Endometrial microvascular endothelial cells (primary cell): ENCODE results near the gene ETV3. TPM values are rescaled to one million over a fixed set of nuclear protein-coding genes. Genes with fewer than 3 reads are reported as not detected.

Source experiments
- in situ Hi-C: cut with HindIII; loops from 2 replicates; pipeline ENCODE4 v1.10.0; 2017; ENCODE audit warnings: low sequenced_read_pairs, low pct_unique_long_range_greater_than_20kb; ENCODE audit errors: inconsistent ontology term
- total RNA-seq: library from RNA; depleted of rRNA; stranded (reverse); fragments of >200 nt; gene quantifications from one replicate; pipeline ENCODE4 v1.2.3, GENCODE V29; 2015; ENCODE audit errors: inconsistent ontology term

The ETV3 gene
- total RNA-seq, 1 donor from 2014 or later = 7.4 TPM

- in situ Hi-C loops = no loop called here
These were observed 21.5 kb downstream of the ETV3 start for GRCh38 chr1:157116737-157117103.

- in situ Hi-C loops = no loop called here
These were observed 22.1 kb downstream of the ETV3 start for GRCh38 chr1:157115851-157116736.

- in situ Hi-C loops = no loop called here
These were observed 22.8 kb downstream of the ETV3 start for GRCh38 chr1:157115429-157115838.

- in situ Hi-C loops = no loop called here
These were observed 23.7 kb downstream of the ETV3 start for GRCh38 chr1:157114183-157115121.

GRCh38 chr1:157113631-157114030, 24.6 kb downstream of the ETV3 start:
- in situ Hi-C loops = no loop called here

- in situ Hi-C loops = no loop called here
These were observed 25.1 kb downstream of the ETV3 start for GRCh38 chr1:157113106-157113505.

- in situ Hi-C loops = no loop called here
These were observed 25.9 kb downstream of the ETV3 start for GRCh38 chr1:157112186-157112867.

- in situ Hi-C loops = no loop called here
These were observed 26.6 kb downstream of the ETV3 start for GRCh38 chr1:157111396-157112165.

- in situ Hi-C loops = no loop called here
These were observed 27.5 kb downstream of the ETV3 start for GRCh38 chr1:157110686-157111085.

- in situ Hi-C loops = no loop called here
These were observed 28.2 kb downstream of the ETV3 start for GRCh38 chr1:157110003-157110402.

- in situ Hi-C loops = no loop called here
These were observed 29.7 kb downstream of the ETV3 start for GRCh38 chr1:157108448-157108847.

- in situ Hi-C loops = no loop called here
These were observed 30.5 kb downstream of the ETV3 start for GRCh38 chr1:157107702-157108101.

GRCh38 chr1:157106813-157107189, 31.4 kb downstream of the ETV3 start:
- in situ Hi-C loops = no loop called here

- in situ Hi-C loops = no loop called here
These were observed 32.0 kb downstream of the ETV3 start for GRCh38 chr1:157105988-157106812.

- in situ Hi-C loops = no loop called here
These were observed 32.8 kb downstream of the ETV3 start for GRCh38 chr1:157105298-157105987.

- in situ Hi-C loops = no loop called here
These were observed 33.4 kb downstream of the ETV3 start for GRCh38 chr1:157104598-157105293.

- in situ Hi-C loops = no loop called here
These were observed 34.9 kb downstream of the ETV3 start for GRCh38 chr1:157103268-157103667.
